Gastrocnemius medialis (tissue), 4 donors: ENCODE results near the gene GRIA2.

Experiments used
- POLR2A ChIP-seq, 2 donors: fragments of 450-650 bp; IDR thresholded peaks; one replicate each; pipeline ENCODE4 v1.6.1; 2017; ENCODE audit warnings: antibody characterized with exemption in 2 of 2, mild to moderate bottlenecking in 2 of 2, moderate library complexity in 2 of 2
- TF ChIP-seq, protein P1 (sequence below), 5 experiments: fragments of 450-650 bp in 3 of 5; fragments of 200-600 bp in 2 of 5; sonication (generic) in 2 of 5; IDR thresholded peaks in 4 of 5; conservative IDR thresholded peaks in 1 of 5; 1 replicate in 4 of 5; 2 replicates in 1 of 5; pipeline ENCODE4 v1.5.1; 2016 to 2019; ENCODE audit warnings: antibody characterized with exemption in 5 of 5, mild to moderate bottlenecking in 3 of 5, moderate library complexity in 3 of 5

DNA sequence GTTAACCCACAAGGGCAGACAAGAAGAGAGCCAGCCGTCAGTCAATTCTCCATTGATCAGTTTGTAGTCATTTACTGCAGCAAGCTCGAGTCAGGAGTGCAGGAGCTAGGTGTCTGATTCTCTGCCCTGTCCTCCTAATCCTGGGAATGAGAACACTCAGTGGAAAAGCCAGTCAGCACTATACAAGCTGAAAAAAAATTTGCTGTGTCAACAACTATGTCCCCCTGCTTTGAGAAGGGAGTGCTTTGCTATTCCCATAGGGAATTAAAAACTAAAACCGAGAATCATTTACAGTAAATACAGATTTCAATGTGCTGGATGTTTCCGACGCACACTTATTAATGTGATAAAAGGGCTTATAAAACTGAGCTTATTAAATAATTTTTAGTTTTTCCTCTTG, 84.2 kb downstream of the GRIA2 start:
- TF ChIP-seq, protein P1, sequence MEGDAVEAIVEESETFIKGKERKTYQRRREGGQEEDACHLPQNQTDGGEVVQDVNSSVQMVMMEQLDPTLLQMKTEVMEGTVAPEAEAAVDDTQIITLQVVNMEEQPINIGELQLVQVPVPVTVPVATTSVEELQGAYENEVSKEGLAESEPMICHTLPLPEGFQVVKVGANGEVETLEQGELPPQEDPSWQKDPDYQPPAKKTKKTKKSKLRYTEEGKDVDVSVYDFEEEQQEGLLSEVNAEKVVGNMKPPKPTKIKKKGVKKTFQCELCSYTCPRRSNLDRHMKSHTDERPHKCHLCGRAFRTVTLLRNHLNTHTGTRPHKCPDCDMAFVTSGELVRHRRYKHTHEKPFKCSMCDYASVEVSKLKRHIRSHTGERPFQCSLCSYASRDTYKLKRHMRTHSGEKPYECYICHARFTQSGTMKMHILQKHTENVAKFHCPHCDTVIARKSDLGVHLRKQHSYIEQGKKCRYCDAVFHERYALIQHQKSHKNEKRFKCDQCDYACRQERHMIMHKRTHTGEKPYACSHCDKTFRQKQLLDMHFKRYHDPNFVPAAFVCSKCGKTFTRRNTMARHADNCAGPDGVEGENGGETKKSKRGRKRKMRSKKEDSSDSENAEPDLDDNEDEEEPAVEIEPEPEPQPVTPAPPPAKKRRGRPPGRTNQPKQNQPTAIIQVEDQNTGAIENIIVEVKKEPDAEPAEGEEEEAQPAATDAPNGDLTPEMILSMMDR (IDR thresholded peaks at IDR 0.05 in 4 of 5, conservative IDR thresholded peaks at IDR 0.05 in 1 of 5): no peak
- TF ChIP-seq POLR2A (IDR thresholded peaks at IDR 0.05): no peak
